Smooth muscle cell (in vitro differentiated cells): Measurements from ENCODE around the gene SCCPDH. TPM values are rescaled to one million over a fixed set of nuclear protein-coding genes. Genes with fewer than 3 reads are reported as not detected.
"Not testable (repeated sequence)": the region's sequence is repeated elsewhere in the genome, so short reads cannot be mapped to it uniquely, and the experiment has no call there.

Source experiments
- DNase-seq: peaks from one replicate; lab custom pipeline; 2025; ENCODE audit not compliant: unreplicated experiment; lab: John Stamatoyannopoulos, UW
- H2AFZ ChIP-seq: fragments of 200-600 bp; sonication (generic); 2 replicates; pipeline ENCODE4 v1.6.0; 2016; ENCODE audit warnings: antibody characterized with exemption, low read depth, mild to moderate bottlenecking
- H3F3A ChIP-seq: fragments of 200-600 bp; sonication (generic); 2 replicates; pipeline ENCODE4 v1.6.0; 2017; ENCODE audit warnings: antibody characterized with exemption, low read depth
- H3K27ac ChIP-seq: fragments of 200-600 bp; sonication (generic); 2 replicates; pipeline ENCODE4 v1.5.1; 2016; ENCODE audit warnings: low read depth, mild to moderate bottlenecking
- H3K27me3 ChIP-seq: fragments of 200-600 bp; sonication (generic); 2 replicates; pipeline ENCODE4 v1.6.1; 2016; ENCODE audit warnings: low read depth, mild to moderate bottlenecking
- H3K36me3 ChIP-seq: fragments of 200-600 bp; sonication (generic); 2 replicates; pipeline ENCODE4 v1.5.1; 2016; ENCODE audit warnings: low read depth
- H3K4me1 ChIP-seq: fragments of 200-600 bp; sonication (generic); 2 replicates; pipeline ENCODE4 v1.5.1; 2016; ENCODE audit warnings: low read depth
- H3K4me2 ChIP-seq: fragments of 200-600 bp; sonication (generic); 2 replicates; pipeline ENCODE4 v1.6.0; 2016; ENCODE audit warnings: mild to moderate bottlenecking
- H3K4me3 ChIP-seq: fragments of 200-600 bp; sonication (generic); 2 replicates; pipeline ENCODE4 v1.5.1; 2016; ENCODE audit warnings: mild to moderate bottlenecking
- H3K79me2 ChIP-seq: fragments of 200-600 bp; sonication (generic); 2 replicates; pipeline ENCODE4 v1.6.0; 2016; ENCODE audit warnings: low read depth, mild to moderate bottlenecking
- H3K9ac ChIP-seq: fragments of 200-600 bp; sonication (generic); 2 replicates; pipeline ENCODE4 v1.6.0; 2016; ENCODE audit warnings: low read depth
- H3K9me3 ChIP-seq: fragments of 200-600 bp; sonication (generic); replicated peaks from 2 replicates; pipeline ENCODE4 v1.5.1; 2016; ENCODE audit warnings: low read depth
- H4K20me1 ChIP-seq: fragments of 200-600 bp; sonication (generic); 2 replicates; pipeline ENCODE4 v1.6.0; 2016; ENCODE audit warnings: low read depth
- CTCF ChIP-seq: fragments of 200-600 bp; sonication (generic); IDR thresholded peaks from 2 replicates; pipeline ENCODE4 v1.5.1; 2017; ENCODE audit warnings: borderline replicate concordance, mild to moderate bottlenecking, antibody characterized with exemption; ENCODE audit not compliant: insufficient read depth, poor library complexity, severe bottlenecking
- WGBS: methylation state at CpG from one replicate; pipeline ENCODE4 v1.1.7; 2016; ENCODE audit warnings: low lambda C conversion rate; 5-methylcytosine and 5-hydroxymethylcytosine counted together
- polyA plus RNA-seq: library from polyadenylated mRNA; unstranded; fragments of >200 nt; fragmentation: Nextera tagmentation; extraction: Ambion mirVana; gene quantifications from 2 replicates; pipeline ENCODE4 v1.2.1, GENCODE V29; 2016
- total RNA-seq: library from RNA; depleted of rRNA; stranded (reverse); fragments of >200 nt; gene quantifications from 2 replicates; pipeline ENCODE4 v1.2.3, GENCODE V29; 2014

The SCCPDH gene
- total and polyA plus RNA-seq, 2 experiments from 2014 or later = 19.6 to 27.0 TPM

GRCh38 chr1:246709196-246709595 lies 15.0 kb upstream of the SCCPDH start:
- Histone ChIP-seq H3K4me1 (no peaks in the 10 kb centered on the region), H3K9me3 (no peaks in the 10 kb centered on the region), H3K36me3 (no peaks in the 10 kb centered on the region), H4K20me1 (no peaks in the 10 kb centered on the region), H3K4me3 (no peak overlapping the region), H3K27ac (no peak overlapping the region), H3K9ac (no peak overlapping the region), H3F3A (no peaks in the 10 kb centered on the region), H3K27me3 (no peaks in the 10 kb centered on the region), H3K79me2 (no peaks in the 10 kb centered on the region), H3K4me2 (no peak overlapping the region), H2AFZ (no peak overlapping the region)
- 93% methylated on average over 4 of the region's 4 CpGs for WGBS
- no peak for TF ChIP-seq CTCF
- DNase-seq = no peak

GRCh38 chr1:246709835-246710234 lies 14.4 kb upstream of the SCCPDH start:
- no peak overlapping the region for H3K4me2 ChIP-seq
- no peaks in the 10 kb centered on the region for H3K9me3 ChIP-seq
- no peak for TF ChIP-seq CTCF
- DNase-seq = no peak
- H3K27me3 ChIP-seq = no peaks in the 10 kb centered on the region
- no peaks in the 10 kb centered on the region for H3F3A ChIP-seq
- H4K20me1 ChIP-seq = no peaks in the 10 kb centered on the region
- no peaks in the 10 kb centered on the region for H3K36me3 ChIP-seq
- no peak overlapping the region for H3K4me3 ChIP-seq
- H3K79me2 ChIP-seq = no peaks in the 10 kb centered on the region
- H2AFZ ChIP-seq = no peak overlapping the region
- no peak overlapping the region for H3K27ac ChIP-seq
- H3K4me1 ChIP-seq = no peaks in the 10 kb centered on the region
- H3K9ac ChIP-seq = no peak overlapping the region
- 45% methylated on average over 2 of the region's 2 CpGs for WGBS

- TF ChIP-seq CTCF = no peak
- Histone ChIP-seq H2AFZ (no peak overlapping the region), H3K4me2 (no peak overlapping the region), H3K27ac (no peak overlapping the region), H3K79me2 (no peaks in the 10 kb centered on the region), H3K9me3 (no peaks in the 10 kb centered on the region), H3K4me3 (no peak overlapping the region), H3K4me1 (no peaks in the 10 kb centered on the region), H3K36me3 (no peaks in the 10 kb centered on the region), H3F3A (no peaks in the 10 kb centered on the region), H3K9ac (no peak overlapping the region), H4K20me1 (no peaks in the 10 kb centered on the region), H3K27me3 (no peaks in the 10 kb centered on the region)
- 85% methylated on average over 3 of the region's 3 CpGs for WGBS
- DNase-seq = no peak
Observed at GRCh38 chr1:246711548-246712003, 12.6 kb upstream of the SCCPDH start.

- H4K20me1 ChIP-seq, H3K27me3 ChIP-seq, H3K27ac ChIP-seq, DNase-seq, H3K4me1 ChIP-seq, H3K4me2 ChIP-seq, H3K9ac ChIP-seq, H3K4me3 ChIP-seq, H2AFZ ChIP-seq, H3K36me3 ChIP-seq, H3K9me3 ChIP-seq, H3K79me2 ChIP-seq, H3F3A ChIP-seq: not testable (repeated sequence)
- 92% methylated on average over 5 of the region's 5 CpGs for WGBS
Observed at GRCh38 chr1:246712428-246712827, 11.8 kb upstream of the SCCPDH start.

- WGBS = 86% methylated on average over 2 of the region's 2 CpGs
- H3K27me3 ChIP-seq, H3K36me3 ChIP-seq, H2AFZ ChIP-seq, H3K4me2 ChIP-seq, H3F3A ChIP-seq, H3K79me2 ChIP-seq, H3K27ac ChIP-seq, H3K9ac ChIP-seq, H4K20me1 ChIP-seq, H3K9me3 ChIP-seq, H3K4me3 ChIP-seq, DNase-seq, H3K4me1 ChIP-seq: not testable (repeated sequence)
Observed at GRCh38 chr1:246719361-246719760, 4.8 kb upstream of the SCCPDH start.

GRCh38 chr1:246720814-246721213 lies 3.4 kb upstream of the SCCPDH start:
- H3K27me3 ChIP-seq, H3K9me3 ChIP-seq, H2AFZ ChIP-seq, H3K27ac ChIP-seq, H3K9ac ChIP-seq, H3K4me2 ChIP-seq, H4K20me1 ChIP-seq, H3K79me2 ChIP-seq, H3K36me3 ChIP-seq, DNase-seq, H3K4me3 ChIP-seq, H3F3A ChIP-seq: not testable (repeated sequence)
- WGBS = 89% methylated on average over 7 of the region's 7 CpGs
- H3K4me1 ChIP-seq = peaks cover 10% of the 10 kb centered on the region
